Activated T-cell treated with anti-CD3 and anti-CD28 coated beads, Interleukin-2, amount 50 U/mL, for 48 hours (primary cell): ENCODE data around the gene PDGFD.

Source experiments
- DNase-seq, 2 experiments: peaks; one replicate each; pipeline ENCODE4 v3.0.0-alpha.2; 2020

Gene PDGFD

GRCh38 chr11:103872748-103873147, 291.2 kb downstream of the PDGFD start:
- DNase-seq = no peak

- no peak for DNase-seq
Measured at GRCh38 chr11:103871923-103872551, 291.9 kb downstream of the PDGFD start.

- no peak for DNase-seq
Measured at GRCh38 chr11:103870821-103871309, 293.1 kb downstream of the PDGFD start.

- DNase-seq = no peak
Measured at GRCh38 chr11:103867481-103867880, 296.5 kb downstream of the PDGFD start.

GRCh38 chr11:103863497-103863896, 300.4 kb downstream of the PDGFD start:
- DNase-seq = no peak

- no peak for DNase-seq
Measured at GRCh38 chr11:103862802-103863174, 301.2 kb downstream of the PDGFD start.

GRCh38 chr11:103862094-103862801, 301.7 kb downstream of the PDGFD start:
- DNase-seq = no peak
